ENCODE measurements around the gene DACH1.

- TF ChIP-seq CTCF (IDR thresholded peaks at IDR 0.05) (no peak), POLR2A (IDR thresholded peaks at IDR 0.05) (no peak)
Observed at GRCh38 chr13:71704656-71705055, 162.3 kb downstream of the DACH1 start.

All from uterus (tissue), 2 donors.